ENCODE measurements around the gene CHID1.

CHID1 gene

DNA sequence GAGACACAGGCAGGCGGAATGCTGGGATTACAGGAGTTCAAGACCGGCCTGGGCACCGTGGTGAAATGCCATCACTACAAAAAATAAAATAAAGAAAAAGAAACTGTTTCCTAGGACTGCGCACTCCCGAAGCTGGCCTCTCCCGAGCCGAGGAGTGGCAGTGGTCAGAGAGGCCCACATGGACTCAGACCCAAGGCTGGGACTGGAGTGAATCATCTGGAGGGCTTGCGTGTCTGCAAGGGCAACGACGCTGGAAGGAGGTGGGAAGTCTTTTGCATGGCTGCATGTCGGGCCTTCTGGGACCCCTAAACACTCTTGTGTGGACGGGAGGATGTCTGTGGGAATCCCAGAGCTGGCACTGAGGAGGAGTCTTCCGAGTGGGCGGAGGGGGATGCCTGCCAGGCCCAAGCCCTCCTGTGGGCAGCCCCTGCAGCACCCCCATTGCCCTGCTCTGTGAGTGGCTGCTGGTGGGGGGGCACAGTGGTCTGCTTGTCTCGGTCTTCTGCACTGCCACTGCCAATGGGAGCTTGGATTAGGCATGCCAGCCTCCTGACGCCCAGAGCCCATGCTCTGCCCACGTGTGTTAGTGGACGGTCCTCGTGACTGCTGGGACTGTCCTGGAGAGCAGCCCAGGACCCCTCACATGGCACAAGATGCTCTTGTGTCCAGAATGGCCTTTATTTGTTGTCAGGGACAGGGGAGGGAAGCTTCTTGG lies 13.2 kb upstream of the CHID1 start:
- ChIA-PET POLR2A (ENCODE audit: low non-redundant PET) (no interaction called here), CTCF (no interaction called here)
- peak overlapping the region; percentile 88 for H3K27ac ChIP-seq
- DNase-seq (ENCODE audit: low spot score): no peak
- TF ChIP-seq, protein P1, sequence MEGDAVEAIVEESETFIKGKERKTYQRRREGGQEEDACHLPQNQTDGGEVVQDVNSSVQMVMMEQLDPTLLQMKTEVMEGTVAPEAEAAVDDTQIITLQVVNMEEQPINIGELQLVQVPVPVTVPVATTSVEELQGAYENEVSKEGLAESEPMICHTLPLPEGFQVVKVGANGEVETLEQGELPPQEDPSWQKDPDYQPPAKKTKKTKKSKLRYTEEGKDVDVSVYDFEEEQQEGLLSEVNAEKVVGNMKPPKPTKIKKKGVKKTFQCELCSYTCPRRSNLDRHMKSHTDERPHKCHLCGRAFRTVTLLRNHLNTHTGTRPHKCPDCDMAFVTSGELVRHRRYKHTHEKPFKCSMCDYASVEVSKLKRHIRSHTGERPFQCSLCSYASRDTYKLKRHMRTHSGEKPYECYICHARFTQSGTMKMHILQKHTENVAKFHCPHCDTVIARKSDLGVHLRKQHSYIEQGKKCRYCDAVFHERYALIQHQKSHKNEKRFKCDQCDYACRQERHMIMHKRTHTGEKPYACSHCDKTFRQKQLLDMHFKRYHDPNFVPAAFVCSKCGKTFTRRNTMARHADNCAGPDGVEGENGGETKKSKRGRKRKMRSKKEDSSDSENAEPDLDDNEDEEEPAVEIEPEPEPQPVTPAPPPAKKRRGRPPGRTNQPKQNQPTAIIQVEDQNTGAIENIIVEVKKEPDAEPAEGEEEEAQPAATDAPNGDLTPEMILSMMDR (conservative IDR thresholded peaks at IDR 0.05; ENCODE audit: low read depth): no peak

DNA sequence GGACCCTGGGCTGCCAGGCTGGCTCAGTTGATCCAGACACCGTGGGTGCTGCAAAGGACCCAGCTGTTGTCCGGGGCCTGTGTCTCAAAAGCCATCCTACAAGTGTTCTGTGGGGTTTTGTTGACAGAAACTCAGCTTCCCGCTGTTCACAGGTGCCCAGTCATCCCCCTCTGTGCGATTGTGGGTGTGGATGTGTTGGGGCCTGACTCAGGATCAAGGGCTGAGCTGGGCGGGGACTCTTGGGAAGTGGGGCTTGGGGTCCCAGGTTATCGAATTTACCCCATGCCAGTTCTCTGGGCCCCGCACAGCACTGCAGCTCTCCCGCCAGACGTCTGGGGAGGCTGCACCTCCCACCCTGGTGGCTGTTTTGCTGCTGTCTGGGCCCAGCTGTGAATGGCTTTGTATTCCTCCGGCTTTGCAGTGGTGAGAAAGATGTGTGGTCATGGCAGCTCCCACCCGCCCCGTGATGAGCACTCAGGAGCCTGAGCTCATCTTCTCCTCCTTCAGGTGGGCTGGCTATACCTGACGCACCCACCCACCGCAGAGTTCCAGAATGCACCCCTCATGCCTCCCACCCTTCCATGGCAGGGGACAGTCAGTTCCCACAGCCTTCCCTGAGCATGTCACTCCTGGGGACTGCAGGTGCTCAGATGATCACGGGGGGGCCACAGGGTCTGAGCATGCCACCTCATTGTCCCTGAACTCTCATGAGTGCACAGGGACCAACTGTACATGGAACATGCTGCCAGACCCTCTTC lies 11.5 kb upstream of the CHID1 start:
- ChIA-PET CTCF (interaction anchor here (0.6 kb wide), 1 partner anchor 911 kb away, joined by 4 read pairs; no protein-coding TSS in a partner anchor), POLR2A (ENCODE audit: low non-redundant PET) (no interaction called here)
- TF ChIP-seq, protein P1 (conservative IDR thresholded peaks at IDR 0.05; ENCODE audit: low read depth): no peak
- no peak for DNase-seq (ENCODE audit: low spot score)
- peak overlapping the region; percentile 45 for H3K27ac ChIP-seq

DNA sequence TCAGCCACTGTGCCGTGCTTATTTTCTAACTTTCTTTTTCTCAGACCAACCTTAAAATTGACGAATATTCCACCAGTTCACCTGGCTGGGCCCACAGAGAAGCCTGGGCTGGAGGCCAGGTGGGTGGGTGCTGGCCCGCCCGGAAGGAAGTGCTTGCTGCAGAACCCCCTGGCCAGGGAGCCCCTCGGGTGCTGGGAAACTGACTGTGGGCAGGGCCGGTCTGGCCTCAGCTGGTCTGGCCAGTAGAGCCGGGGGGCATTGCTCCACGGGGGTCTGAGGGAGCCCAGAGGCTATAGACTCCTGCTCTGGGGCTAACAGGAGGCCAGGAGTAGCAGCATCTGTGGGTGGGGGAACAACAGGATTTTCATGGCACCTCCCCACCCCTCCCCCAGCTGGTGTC lies 6.8 kb upstream of the CHID1 start:
- TF ChIP-seq, protein P1 (conservative IDR thresholded peaks at IDR 0.05; ENCODE audit: low read depth): no peak
- no peak overlapping the region for H3K27ac ChIP-seq
- DNase-seq (ENCODE audit: low spot score): no peak
- ChIA-PET CTCF (interaction anchor here (0.5 kb wide), 1 partner anchor 40 kb away, joined by 4 read pairs; no protein-coding TSS in a partner anchor), POLR2A (ENCODE audit: low non-redundant PET) (no interaction called here)

DNA sequence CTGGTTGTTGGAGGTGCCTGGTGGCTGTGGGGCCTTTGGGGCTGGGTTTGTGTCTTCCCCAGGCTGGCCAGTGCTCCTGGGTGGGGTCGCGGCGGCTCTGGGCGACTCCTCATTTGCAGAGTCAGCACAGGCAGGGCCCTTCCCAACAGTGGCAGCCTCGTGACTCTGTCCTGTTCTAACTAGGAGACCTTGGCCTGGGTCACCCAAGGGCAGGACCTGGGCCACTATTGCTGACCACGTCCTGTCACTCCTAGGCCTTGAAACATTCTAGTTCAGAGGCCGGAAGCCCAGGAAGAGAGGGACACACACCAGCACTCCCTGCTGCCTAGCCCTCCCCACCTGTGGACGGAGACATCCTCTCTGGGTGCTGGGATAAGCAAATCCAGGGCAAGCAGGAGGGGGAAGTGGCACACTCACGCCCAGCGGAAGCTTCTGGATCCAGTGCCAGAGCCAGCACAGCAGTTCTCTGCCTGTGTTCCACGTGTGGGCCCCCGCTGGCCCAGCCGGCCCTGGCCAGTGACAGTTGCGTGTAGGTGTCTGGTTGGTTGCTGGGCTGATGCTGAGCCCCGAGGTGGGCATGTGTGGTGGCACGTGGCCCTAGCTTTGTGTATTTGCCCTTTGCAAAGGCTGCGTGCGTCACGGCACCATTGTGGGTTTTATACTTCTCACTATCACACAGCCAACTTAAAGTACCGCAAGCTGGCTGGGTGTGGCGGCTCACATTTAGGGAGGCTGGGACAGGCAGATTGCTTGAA lies 4.3 kb upstream of the CHID1 start:
- ChIA-PET POLR2A (ENCODE audit: low non-redundant PET) (interaction anchor here (0.6 kb wide), 1 partner anchor 133 kb away, joined by 3 read pairs; no protein-coding TSS in a partner anchor), CTCF (interaction anchor here (0.8 kb wide), 1 partner anchor 10 kb away, joined by 3 read pairs; no protein-coding TSS in a partner anchor)
- DNase-seq (ENCODE audit: low spot score): no peak
- TF ChIP-seq, protein P1 (conservative IDR thresholded peaks at IDR 0.05; ENCODE audit: low read depth): no peak
- H3K27ac ChIP-seq: no peak overlapping the region; the same call in 1 of the 2 replicates

DNA sequence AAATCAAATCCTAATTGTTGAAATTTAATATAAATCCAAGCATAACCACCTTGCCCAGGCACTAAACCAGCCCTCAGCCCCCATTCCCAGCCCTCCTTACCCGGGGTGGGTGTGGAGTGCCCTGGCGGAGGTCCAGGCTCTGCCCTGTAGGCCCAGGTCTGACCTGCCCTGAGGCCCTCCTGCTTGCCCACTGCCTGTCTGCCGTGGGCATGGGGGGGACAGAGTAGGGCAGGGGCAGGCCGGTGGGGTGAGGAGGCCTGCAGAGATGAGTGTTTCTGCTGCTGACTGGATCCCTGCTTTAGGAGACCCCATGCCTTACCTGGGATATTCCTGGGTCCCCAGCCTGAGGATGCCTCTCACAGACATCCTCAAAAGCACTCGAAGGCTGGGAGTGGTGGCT lies 3.6 kb upstream of the CHID1 start:
- DNase-seq (ENCODE audit: low spot score): no peak
- H3K27ac ChIP-seq: no peak overlapping the region
- TF ChIP-seq, protein P1 (conservative IDR thresholded peaks at IDR 0.05; ENCODE audit: low read depth): no peak
- ChIA-PET CTCF (no interaction called here), POLR2A (ENCODE audit: low non-redundant PET) (no interaction called here)

DNA sequence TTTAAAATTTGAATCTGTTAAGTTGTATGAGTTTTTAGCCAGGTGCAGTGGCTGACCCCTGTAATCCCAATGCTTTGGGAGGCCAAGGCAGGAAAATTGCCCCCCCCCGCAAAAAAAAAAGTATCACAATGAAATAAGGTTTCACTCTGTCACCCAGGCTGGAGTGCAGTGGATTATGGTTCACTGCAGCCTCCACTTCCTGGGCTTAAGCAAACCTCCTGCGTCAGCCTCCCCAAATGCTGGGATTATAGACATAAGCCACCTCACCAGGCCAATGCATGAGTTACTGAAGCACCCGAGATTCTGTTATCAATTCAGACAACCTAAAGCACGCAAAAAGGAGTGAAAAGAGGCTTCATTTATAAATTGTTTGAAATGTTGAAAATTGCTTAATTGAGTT lies 2.4 kb upstream of the CHID1 start:
- TF ChIP-seq, protein P1 (conservative IDR thresholded peaks at IDR 0.05; ENCODE audit: low read depth): no peak
- CTCF ChIA-PET: no interaction called here
- no peak overlapping the region for H3K27ac ChIP-seq
- POLR2A ChIA-PET (ENCODE audit: low non-redundant PET): no interaction called here
- DNase-seq (ENCODE audit: low spot score): no peak
